ENCODE results near the gene NFKBIZ. TPM values are rescaled to one million over a fixed set of nuclear protein-coding genes. Genes with fewer than 3 reads are reported as not detected.
A peak's percentile ranks its signal among the peaks of the same experiment; 100 is the strongest.

Gene NFKBIZ
- polyA plus RNA-seq, 1 experiment = 27.3 TPM

GRCh38 chr3:101846709-101847108 is 2.6 kb upstream of the NFKBIZ start:
- H3K27ac ChIP-seq (ENCODE audit: low read depth, low read length) = no peak overlapping the region
- no peak for DNase-seq (ENCODE audit: low read depth, low spot score)
- H3K4me3 ChIP-seq (ENCODE audit: low read depth, low read length) = no peak overlapping the region
- H3K27me3 ChIP-seq (ENCODE audit: control insufficient read depth, insufficient read depth, low read length) = no peaks in the 10 kb centered on the region
- no peaks in the 10 kb centered on the region; the same call in 1 of the 2 replicates for H3K9me3 ChIP-seq (ENCODE audit: control insufficient read depth, insufficient read depth, low read length)
- TF ChIP-seq, protein P1, sequence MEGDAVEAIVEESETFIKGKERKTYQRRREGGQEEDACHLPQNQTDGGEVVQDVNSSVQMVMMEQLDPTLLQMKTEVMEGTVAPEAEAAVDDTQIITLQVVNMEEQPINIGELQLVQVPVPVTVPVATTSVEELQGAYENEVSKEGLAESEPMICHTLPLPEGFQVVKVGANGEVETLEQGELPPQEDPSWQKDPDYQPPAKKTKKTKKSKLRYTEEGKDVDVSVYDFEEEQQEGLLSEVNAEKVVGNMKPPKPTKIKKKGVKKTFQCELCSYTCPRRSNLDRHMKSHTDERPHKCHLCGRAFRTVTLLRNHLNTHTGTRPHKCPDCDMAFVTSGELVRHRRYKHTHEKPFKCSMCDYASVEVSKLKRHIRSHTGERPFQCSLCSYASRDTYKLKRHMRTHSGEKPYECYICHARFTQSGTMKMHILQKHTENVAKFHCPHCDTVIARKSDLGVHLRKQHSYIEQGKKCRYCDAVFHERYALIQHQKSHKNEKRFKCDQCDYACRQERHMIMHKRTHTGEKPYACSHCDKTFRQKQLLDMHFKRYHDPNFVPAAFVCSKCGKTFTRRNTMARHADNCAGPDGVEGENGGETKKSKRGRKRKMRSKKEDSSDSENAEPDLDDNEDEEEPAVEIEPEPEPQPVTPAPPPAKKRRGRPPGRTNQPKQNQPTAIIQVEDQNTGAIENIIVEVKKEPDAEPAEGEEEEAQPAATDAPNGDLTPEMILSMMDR (IDR thresholded peaks at IDR 0.05; ENCODE audit: low read depth, low read length) = no peak
- CTCF ChIA-PET = interaction anchor here (0.9 kb wide), 1 partner anchor 382 kb away, joined by 5 read pairs; no protein-coding TSS in a partner anchor
- POLR2A ChIA-PET = no interaction called here

DNA sequence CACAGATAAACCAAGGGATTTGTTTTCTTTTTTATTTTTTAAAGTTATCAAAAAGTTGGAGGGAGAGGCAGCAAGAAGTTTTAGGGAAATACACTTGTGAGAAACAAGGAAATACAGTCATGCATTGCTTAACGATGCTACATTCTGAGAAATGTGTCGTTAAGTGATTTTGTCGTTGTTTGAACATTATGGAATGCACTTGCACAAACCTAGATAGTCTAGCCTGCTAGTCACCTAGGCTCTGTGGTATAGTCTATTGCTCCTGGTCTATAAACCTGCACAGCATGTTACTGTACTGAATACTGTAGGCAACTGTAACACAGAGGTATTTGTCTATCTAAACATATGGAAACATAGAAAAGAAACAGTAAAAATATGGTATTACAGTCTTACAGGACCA is 2.0 kb upstream of the NFKBIZ start:
- ChIA-PET CTCF (interaction anchor here (0.9 to 1.5 kb wide), 2 partner anchors 378 to 381 kb away, joined by 5 to 10 read pairs; no protein-coding TSS in a partner anchor), POLR2A (interaction anchor here (3.1 kb wide), 1 partner anchor 20 kb away, joined by 39 read pairs; no protein-coding TSS in a partner anchor)
- DNase-seq (ENCODE audit: low read depth, low spot score) = no peak
- Histone ChIP-seq H3K27me3 (ENCODE audit: control insufficient read depth, insufficient read depth, low read length) (no peaks in the 10 kb centered on the region), H3K27ac (ENCODE audit: low read depth, low read length) (no peak overlapping the region), H3K9me3 (ENCODE audit: control insufficient read depth, insufficient read depth, low read length) (no peaks in the 10 kb centered on the region; the same call in 1 of the 2 replicates), H3K4me3 (ENCODE audit: low read depth, low read length) (no peak overlapping the region)
- TF ChIP-seq, protein P1 (IDR thresholded peaks at IDR 0.05; ENCODE audit: low read depth, low read length) = no peak

- no peak for DNase-seq (ENCODE audit: low read depth, low spot score)
- ChIA-PET CTCF (interaction anchor here (1.5 kb wide), 2 partner anchors 36 to 377 kb away, joined by 3 to 10 read pairs; no protein-coding TSS in a partner anchor), POLR2A (interaction anchor here (1.2 to 3.1 kb wide), 17 partner anchors 9 to 377 kb away, joined by 3 to 39 read pairs (median 5); no protein-coding TSS in a partner anchor)
- TF ChIP-seq, protein P1 (IDR thresholded peaks at IDR 0.05; ENCODE audit: low read depth, low read length) = no peak
- Histone ChIP-seq H3K27ac (ENCODE audit: low read depth, low read length) (no peak overlapping the region), H3K9me3 (ENCODE audit: control insufficient read depth, insufficient read depth, low read length) (no peaks in the 10 kb centered on the region; the same call in 1 of the 2 replicates), H3K4me3 (ENCODE audit: low read depth, low read length) (no peak overlapping the region; the same call in 1 of the 2 replicates), H3K27me3 (ENCODE audit: control insufficient read depth, insufficient read depth, low read length) (no peaks in the 10 kb centered on the region)
Measured at GRCh38 chr3:101848326-101848725, 988 bp upstream of the NFKBIZ start.

DNA sequence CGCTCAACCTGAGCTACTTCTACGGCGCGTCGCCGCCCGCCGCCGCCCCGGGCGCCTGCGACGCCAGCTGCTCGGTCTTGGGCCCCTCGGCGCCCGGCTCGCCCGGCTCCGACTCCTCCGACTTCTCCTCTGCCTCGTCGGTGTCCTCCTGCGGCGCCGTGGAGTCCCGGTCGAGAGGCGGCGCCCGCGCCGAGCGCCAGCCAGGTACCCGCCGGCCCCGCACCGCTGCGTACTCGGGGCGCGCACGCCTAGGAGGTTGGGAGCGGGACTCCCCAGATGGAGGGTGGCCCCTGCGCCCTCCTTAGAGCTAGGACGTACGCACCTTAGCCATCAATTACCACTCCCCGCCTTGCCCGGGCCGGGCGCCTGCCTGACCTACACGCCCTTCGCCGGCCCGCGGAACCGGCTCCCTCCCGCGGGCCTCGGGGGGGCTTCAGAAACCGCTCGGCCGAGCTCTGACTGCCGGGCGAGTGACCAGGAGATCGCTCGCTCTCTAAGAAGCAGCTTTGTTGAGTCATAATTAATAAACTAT is 466 bp downstream of the NFKBIZ start:
- Histone ChIP-seq H3K27me3 (ENCODE audit: control insufficient read depth, insufficient read depth, low read length) (no peaks in the 10 kb centered on the region), H3K9me3 (ENCODE audit: control insufficient read depth, insufficient read depth, low read length) (no peaks in the 10 kb centered on the region; the same call in 1 of the 2 replicates), H3K27ac (ENCODE audit: low read depth, low read length) (peak overlapping the region; percentile 75), H3K4me3 (ENCODE audit: low read depth, low read length) (peak overlapping the region; percentile 77)
- no peak for DNase-seq (ENCODE audit: low read depth, low spot score)
- TF ChIP-seq, protein P1 (IDR thresholded peaks at IDR 0.05; ENCODE audit: low read depth, low read length) = no peak
- ChIA-PET CTCF (interaction anchor here (0.7 to 1.5 kb wide), 4 partner anchors 12 to 379 kb away, joined by 3 to 10 read pairs (median 4); no protein-coding TSS in a partner anchor), POLR2A (interaction anchor here (0.7 to 3.1 kb wide), 39 partner anchors 8 to 379 kb away, joined by 3 to 39 read pairs (median 5); partner anchors contain the start of genes CEP97 and NXPE3)

Measured in AG04450 (cell line).